Panc1 (cell line): ENCODE results near the gene CSHL1. TPM values are rescaled to one million over a fixed set of nuclear protein-coding genes. Genes with fewer than 3 reads are reported as not detected.

ENCODE experiments used
- ATAC-seq: fragments of 200-7000 bp; cut with Tn5 transposase; 2 replicates; pipeline ENCODE4 v1.9.1; 2020; ENCODE audit warnings: mild to moderate bottlenecking, moderate library complexity
- BruUV-seq: library from RNA; stranded (reverse); fragments of 400-500 nt; replicated peaks from 2 replicates; lab custom pipeline; 2021; lab: Mats Ljungman, UMichigan
- CTCF ChIA-PET: fragments of 300-600 bp; sonication (Branson Sonifier 250); formaldehyde crosslinking; loops from one replicate; lab custom pipeline; 2022; ENCODE audit warnings: antibody characterized with exemption; lab: Charles Lee
- POLR2A ChIA-PET: fragments of 300-600 bp; sonication (Branson Sonifier 250); formaldehyde crosslinking; loops from one replicate; lab custom pipeline; 2022; ENCODE audit warnings: antibody characterized with exemption; lab: Charles Lee
- DNase-seq: peaks from one replicate; pipeline ENCODE4 v3.0.0-alpha.2; 2010; ENCODE audit warnings: low read depth, low spot score
- H3K27ac ChIP-seq: 2 replicates; pipeline ENCODE4 v1.5.1; 2011; ENCODE audit warnings: mild to moderate bottlenecking, low read length, inconsistent platforms
- H3K27me3 ChIP-seq: fragments of 200-500 bp; sonication (Bioruptor generic); 2 replicates; pipeline ENCODE4 v1.6.0; 2014; ENCODE audit warnings: low read length, inconsistent platforms; ENCODE audit not compliant: control insufficient read depth, insufficient read depth
- H3K36me3 ChIP-seq: fragments of 200-500 bp; sonication (Bioruptor generic); 2 replicates; pipeline ENCODE4 v1.5.1; 2014; ENCODE audit warnings: inconsistent platforms, mild to moderate bottlenecking, low read length, moderate library complexity; ENCODE audit not compliant: control insufficient read depth, insufficient read depth
- H3K4me1 ChIP-seq: 2 replicates; pipeline ENCODE4 v1.5.1; 2011; ENCODE audit warnings: inconsistent platforms, mild to moderate bottlenecking, low read length, moderate library complexity; ENCODE audit not compliant: control insufficient read depth, insufficient read depth
- H3K4me3 ChIP-seq, 2 experiments: 2 replicates each; pipeline ENCODE4 v1.5.1; 2011 to 2012; ENCODE audit warnings: low read depth in 2 of 2, low read length in 2 of 2, mild to moderate bottlenecking in 2 of 2, inconsistent platforms in 1 of 2, moderate library complexity in 1 of 2
- H3K9me3 ChIP-seq: fragments of 200-500 bp; sonication (Bioruptor generic); 2 replicates; pipeline ENCODE4 v1.5.1; 2014; ENCODE audit warnings: low read depth, mild to moderate bottlenecking, inconsistent platforms, low read length, moderate library complexity; ENCODE audit not compliant: control insufficient read depth, insufficient read depth
- POLR2AphosphoS5 ChIP-seq: IDR thresholded peaks from 2 replicates; pipeline ENCODE4 v1.6.1; 2012; ENCODE audit warnings: mild to moderate bottlenecking, low read depth, low read length, moderate library complexity
- SIN3A ChIP-seq: IDR thresholded peaks from 2 replicates; pipeline ENCODE4 v1.6.1; 2012; ENCODE audit warnings: low read depth, mild to moderate bottlenecking, low read length, moderate library complexity, borderline replicate concordance; ENCODE audit not compliant: insufficient read depth
- TCF7L2 ChIP-seq: IDR thresholded peaks from 2 replicates; pipeline ENCODE4 v1.6.1; 2011; ENCODE audit warnings: mild to moderate bottlenecking, low read depth, low read length, inconsistent platforms
- in situ Hi-C: cut with HindIII; loops from 2 replicates; pipeline ENCODE4 v1.10.0; 2016; ENCODE audit warnings: low sequenced_read_pairs, low pct_unique_long_range_greater_than_20kb
- intact Hi-C: fragments of 100-400 bp; cut with micrococcal nuclease; formaldehyde crosslinking; loops from one replicate; pipeline ENCODE4 v1.10.0; 2022; ENCODE audit not compliant: unreplicated experiment
- total RNA-seq: library from RNA; stranded (reverse); gene quantifications from one replicate; pipeline ENCODE4 v1.2.1, GENCODE V29; 2021; ENCODE audit not compliant: unreplicated experiment
- TF ChIP-seq, protein P1 (sequence below): fragments of 450-650 bp; IDR thresholded peaks from 2 replicates; pipeline ENCODE4 v1.5.1; 2017; ENCODE audit warnings: mild to moderate bottlenecking
- TF ChIP-seq, protein P2 (sequence below), 2 experiments: IDR thresholded peaks; 2 replicates each; pipeline ENCODE4 v1.6.1; 2011 to 2012; ENCODE audit warnings: low read depth in 2 of 2, control low read depth in 1 of 2, low read length in 1 of 2, mild to moderate bottlenecking in 1 of 2, moderate library complexity in 1 of 2; ENCODE audit not compliant: insufficient read depth in 1 of 2

The CSHL1 gene
- total RNA-seq, 1 experiment from 2014 or later, result not detected

GRCh38 chr17:63960006-63960405, 48.9 kb upstream of the CSHL1 start:
- ATAC-seq, result no peak
- BruUV-seq, result no TSS peak
- CTCF ChIA-PET, result no interaction called here

GRCh38 chr17:63956296-63956920, 45.4 kb upstream of the CSHL1 start:
- H3K4me3 ChIP-seq, result no peak overlapping the region
- intact Hi-C loops (no loop called here), in situ Hi-C loops (no loop called here)
- TF ChIP-seq SIN3A, result no peak
- no peak for TF ChIP-seq TCF7L2
- H3K36me3 ChIP-seq, result no peaks in the 10 kb centered on the region
- no TSS peak for BruUV-seq
- DNase-seq (no peak), ATAC-seq (no peak)
- POLR2A ChIA-PET, result no interaction called here
- CTCF ChIA-PET, result interaction anchor here (0.6 to 1.0 kb wide), 2 partner anchors 10 to 34 kb away, joined by 3 to 8 read pairs; no protein-coding TSS in a partner anchor
- no peaks in the 10 kb centered on the region for H3K9me3 ChIP-seq
- H3K4me1 ChIP-seq, result no peaks in the 10 kb centered on the region
- no peaks in the 10 kb centered on the region for H3K27me3 ChIP-seq
- H3K27ac ChIP-seq, result no peak overlapping the region

More at GRCh38 chr17:63960006-63960405, 48.9 kb upstream of the CSHL1 start:
- no peaks in the 10 kb centered on the region for H3K9me3 ChIP-seq
- POLR2A ChIA-PET, result no interaction called here
- H3K27me3 ChIP-seq, result no peaks in the 10 kb centered on the region
- TF ChIP-seq, protein P1, sequence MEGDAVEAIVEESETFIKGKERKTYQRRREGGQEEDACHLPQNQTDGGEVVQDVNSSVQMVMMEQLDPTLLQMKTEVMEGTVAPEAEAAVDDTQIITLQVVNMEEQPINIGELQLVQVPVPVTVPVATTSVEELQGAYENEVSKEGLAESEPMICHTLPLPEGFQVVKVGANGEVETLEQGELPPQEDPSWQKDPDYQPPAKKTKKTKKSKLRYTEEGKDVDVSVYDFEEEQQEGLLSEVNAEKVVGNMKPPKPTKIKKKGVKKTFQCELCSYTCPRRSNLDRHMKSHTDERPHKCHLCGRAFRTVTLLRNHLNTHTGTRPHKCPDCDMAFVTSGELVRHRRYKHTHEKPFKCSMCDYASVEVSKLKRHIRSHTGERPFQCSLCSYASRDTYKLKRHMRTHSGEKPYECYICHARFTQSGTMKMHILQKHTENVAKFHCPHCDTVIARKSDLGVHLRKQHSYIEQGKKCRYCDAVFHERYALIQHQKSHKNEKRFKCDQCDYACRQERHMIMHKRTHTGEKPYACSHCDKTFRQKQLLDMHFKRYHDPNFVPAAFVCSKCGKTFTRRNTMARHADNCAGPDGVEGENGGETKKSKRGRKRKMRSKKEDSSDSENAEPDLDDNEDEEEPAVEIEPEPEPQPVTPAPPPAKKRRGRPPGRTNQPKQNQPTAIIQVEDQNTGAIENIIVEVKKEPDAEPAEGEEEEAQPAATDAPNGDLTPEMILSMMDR, result no peak
- TF ChIP-seq, protein P2, sequence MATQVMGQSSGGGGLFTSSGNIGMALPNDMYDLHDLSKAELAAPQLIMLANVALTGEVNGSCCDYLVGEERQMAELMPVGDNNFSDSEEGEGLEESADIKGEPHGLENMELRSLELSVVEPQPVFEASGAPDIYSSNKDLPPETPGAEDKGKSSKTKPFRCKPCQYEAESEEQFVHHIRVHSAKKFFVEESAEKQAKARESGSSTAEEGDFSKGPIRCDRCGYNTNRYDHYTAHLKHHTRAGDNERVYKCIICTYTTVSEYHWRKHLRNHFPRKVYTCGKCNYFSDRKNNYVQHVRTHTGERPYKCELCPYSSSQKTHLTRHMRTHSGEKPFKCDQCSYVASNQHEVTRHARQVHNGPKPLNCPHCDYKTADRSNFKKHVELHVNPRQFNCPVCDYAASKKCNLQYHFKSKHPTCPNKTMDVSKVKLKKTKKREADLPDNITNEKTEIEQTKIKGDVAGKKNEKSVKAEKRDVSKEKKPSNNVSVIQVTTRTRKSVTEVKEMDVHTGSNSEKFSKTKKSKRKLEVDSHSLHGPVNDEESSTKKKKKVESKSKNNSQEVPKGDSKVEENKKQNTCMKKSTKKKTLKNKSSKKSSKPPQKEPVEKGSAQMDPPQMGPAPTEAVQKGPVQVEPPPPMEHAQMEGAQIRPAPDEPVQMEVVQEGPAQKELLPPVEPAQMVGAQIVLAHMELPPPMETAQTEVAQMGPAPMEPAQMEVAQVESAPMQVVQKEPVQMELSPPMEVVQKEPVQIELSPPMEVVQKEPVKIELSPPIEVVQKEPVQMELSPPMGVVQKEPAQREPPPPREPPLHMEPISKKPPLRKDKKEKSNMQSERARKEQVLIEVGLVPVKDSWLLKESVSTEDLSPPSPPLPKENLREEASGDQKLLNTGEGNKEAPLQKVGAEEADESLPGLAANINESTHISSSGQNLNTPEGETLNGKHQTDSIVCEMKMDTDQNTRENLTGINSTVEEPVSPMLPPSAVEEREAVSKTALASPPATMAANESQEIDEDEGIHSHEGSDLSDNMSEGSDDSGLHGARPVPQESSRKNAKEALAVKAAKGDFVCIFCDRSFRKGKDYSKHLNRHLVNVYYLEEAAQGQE (IDR thresholded peaks at IDR 0.05; ENCODE audit: insufficient read depth in 1 of 2, low read depth in 2 of 2, low read length in 1 of 2), result no peak
- TF ChIP-seq TCF7L2, result no peak
- TF ChIP-seq SIN3A, result no peak
- TF ChIP-seq POLR2AphosphoS5, result no peak
- no peak overlapping the region for H3K4me3 ChIP-seq
- in situ Hi-C loops (no loop called here), intact Hi-C loops (no loop called here)
- no peak for DNase-seq
- H3K4me1 ChIP-seq, result no peaks in the 10 kb centered on the region
- no peaks in the 10 kb centered on the region for H3K36me3 ChIP-seq
- H3K27ac ChIP-seq, result no peak overlapping the region

- BruUV-seq, result no TSS peak
- Histone ChIP-seq H3K27ac (no peak overlapping the region), H3K4me1 (no peaks in the 10 kb centered on the region), H3K4me3 (no peak overlapping the region), H3K27me3 (no peaks in the 10 kb centered on the region), H3K36me3 (no peaks in the 10 kb centered on the region), H3K9me3 (no peaks in the 10 kb centered on the region)
- POLR2A ChIA-PET, result no interaction called here
- in situ Hi-C loops, result no loop called here
- ATAC-seq (no peak), DNase-seq (no peak)
- TF ChIP-seq TCF7L2 (no peak), SIN3A (no peak), POLR2AphosphoS5 (no peak)
- TF ChIP-seq, protein P2 (IDR thresholded peaks at IDR 0.05; ENCODE audit: insufficient read depth in 1 of 2, low read depth in 2 of 2, low read length in 1 of 2), result no peak
- TF ChIP-seq, protein P1, result no peak
- CTCF ChIA-PET, result no interaction called here
- intact Hi-C loops, result no loop called here
These were observed 44.7 kb upstream of the CSHL1 start for GRCh38 chr17:63955791-63956190.
